Measurements from ENCODE around the gene CRAT.

Gene CRAT

GRCh38 chr9:129060991-129061390, 49.6 kb downstream of the CRAT start:
- DNase-seq (ENCODE audit: low spot score), result no peak

GRCh38 chr9:129059796-129060785, 50.5 kb downstream of the CRAT start:
- DNase-seq (ENCODE audit: low spot score), result no peak

- DNase-seq (ENCODE audit: low spot score), result no peak
Measured at GRCh38 chr9:129058965-129059795, 51.4 kb downstream of the CRAT start.

DNA sequence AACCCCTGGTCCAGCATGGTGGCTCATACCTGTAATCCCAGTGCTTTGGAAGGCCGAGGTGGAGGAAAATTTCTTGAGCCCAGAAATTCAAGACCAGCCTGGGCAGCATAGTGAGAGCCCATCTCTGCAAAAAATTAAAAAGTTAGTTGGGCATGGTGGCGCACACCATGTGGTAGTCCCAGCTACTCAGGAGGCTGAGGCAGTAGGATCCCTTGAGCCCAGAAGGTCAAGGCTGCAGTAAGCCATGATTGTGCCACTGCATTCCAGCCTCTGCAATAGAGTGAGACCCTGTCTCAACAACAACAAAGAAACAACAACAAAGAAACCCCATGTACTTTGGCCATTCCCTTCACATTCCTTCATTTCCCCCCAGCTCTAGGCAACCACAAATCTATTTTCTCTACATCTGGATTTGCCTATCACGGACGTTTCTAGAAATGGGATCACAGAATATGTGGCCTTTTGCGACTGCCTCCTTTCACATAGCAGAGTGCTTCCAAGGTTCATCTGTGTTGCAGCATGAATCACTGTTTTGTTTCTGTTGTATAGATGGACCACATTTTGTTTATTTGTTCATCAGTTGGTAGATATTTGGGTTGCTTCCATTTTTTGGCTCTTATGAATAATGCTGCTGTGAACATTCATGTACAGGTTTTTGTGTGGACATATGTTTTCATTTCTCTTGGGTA, 56.3 kb downstream of the CRAT start:
- no peak for DNase-seq (ENCODE audit: low spot score)

DNA sequence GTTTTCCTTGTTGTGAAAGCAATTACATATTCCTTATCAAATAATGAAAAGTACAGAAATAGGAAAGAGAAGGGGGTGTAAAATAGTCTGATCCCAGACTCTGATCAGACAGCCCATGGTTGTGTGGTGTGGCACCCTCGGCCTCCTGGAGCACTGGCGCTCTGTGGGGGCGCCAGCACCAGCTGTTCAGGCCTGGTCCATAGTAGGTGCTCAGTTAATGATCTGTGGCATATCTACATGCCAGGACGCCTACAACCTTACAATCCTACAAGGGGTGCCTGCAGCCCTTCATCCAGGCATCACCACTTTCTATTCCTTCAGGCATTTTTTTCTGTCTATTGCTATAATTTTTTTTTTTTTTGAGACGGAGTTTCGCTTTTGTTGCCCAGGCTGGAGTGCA, 57.6 kb downstream of the CRAT start:
- no peak for DNase-seq (ENCODE audit: low spot score)

DNA sequence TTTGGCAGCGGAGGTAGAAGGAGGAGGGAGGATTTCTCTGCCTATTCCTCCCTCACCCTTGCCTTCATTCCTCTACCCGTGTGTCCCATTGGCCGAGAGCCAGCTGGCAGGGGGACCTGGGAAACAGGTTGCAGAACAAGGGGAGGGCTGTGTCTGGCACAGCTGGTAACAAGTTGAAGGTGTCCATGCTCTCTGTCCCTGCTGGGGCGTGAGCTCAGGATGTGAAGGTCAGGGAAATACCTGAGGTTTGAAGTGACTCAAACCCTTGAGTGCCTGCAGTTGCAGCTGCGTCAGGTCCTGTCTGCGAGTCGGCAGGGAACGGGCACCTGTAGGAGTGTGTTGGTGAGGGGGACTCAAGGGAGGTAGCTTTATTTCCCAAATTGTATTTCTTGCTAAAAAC, 58.0 kb downstream of the CRAT start:
- DNase-seq (ENCODE audit: low spot score), result no peak
